H1 (cell line): ENCODE data around the gene CAMTA1.

Experiments used
- HDAC6 ChIP-seq: IDR thresholded peaks from one replicate; pipeline ENCODE4 v1.7.1; 2012; ENCODE audit warnings: low read depth, mild to moderate bottlenecking, inconsistent platforms, low read length, moderate library complexity
- POLR2A ChIP-seq, 2 experiments: IDR thresholded peaks; 1 replicate in 1 of 2; 2 replicates in 1 of 2; pipeline ENCODE4 v1.6.1; 2011; ENCODE audit warnings: low read depth in 2 of 2, low read length in 2 of 2, mild to moderate bottlenecking in 2 of 2; ENCODE audit errors: control extremely low read depth in 1 of 2
- SP2 ChIP-seq: IDR thresholded peaks from 2 replicates; pipeline ENCODE4 v1.6.1; 2012; ENCODE audit warnings: mild to moderate bottlenecking, low read length, inconsistent platforms
- TEAD4 ChIP-seq: IDR thresholded peaks from 2 replicates; pipeline ENCODE4 v1.6.1; 2012; ENCODE audit warnings: low read depth, low read length, inconsistent platforms, mixed read lengths
- TF ChIP-seq, protein P1 (sequence below), 3 experiments: IDR thresholded peaks; 1 replicate in 2 of 3; 2 replicates in 1 of 3; pipeline versions ENCODE4 v1.5.1 to v1.6.1; 2011; ENCODE audit warnings: low read length in 3 of 3, mild to moderate bottlenecking in 3 of 3, inconsistent platforms in 2 of 3, low read depth in 1 of 3, moderate library complexity in 1 of 3; ENCODE audit not compliant: insufficient read depth in 1 of 3; ENCODE audit errors: control extremely low read depth in 1 of 3
- TF ChIP-seq, protein P2 (sequence below): IDR thresholded peaks from 2 replicates; pipeline ENCODE4 v1.6.1; 2011; ENCODE audit warnings: low read length, improper control_type of control experiment

DNA sequence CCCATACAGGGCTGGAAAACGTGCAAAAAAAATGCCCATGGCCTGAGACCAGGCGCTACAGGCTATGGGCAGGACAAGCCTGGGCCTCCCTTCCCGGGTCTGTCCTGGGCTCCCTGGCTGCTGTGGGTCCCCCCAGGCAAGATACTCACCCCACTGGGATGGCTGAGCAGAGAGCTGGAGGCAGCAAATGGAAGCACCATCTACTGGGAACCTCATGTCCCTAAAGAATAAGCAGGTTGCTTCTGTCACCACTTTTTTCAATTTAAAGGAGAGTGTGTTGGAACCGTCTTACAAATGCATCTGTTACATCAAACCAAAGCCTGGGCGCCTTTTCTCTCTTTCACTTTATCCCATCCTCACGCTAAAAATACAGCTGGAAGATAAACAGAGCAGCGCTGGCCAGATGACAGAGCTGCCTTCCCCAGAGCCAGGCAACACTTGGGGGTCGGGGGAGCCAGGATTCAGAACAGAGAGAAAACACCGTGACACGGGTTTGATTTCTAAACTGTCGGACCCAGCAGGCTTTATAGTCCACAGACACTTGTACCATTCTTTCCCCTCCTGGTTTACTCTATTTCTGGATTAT, 723.8 kb downstream of the CAMTA1 start:
- TF ChIP-seq, protein P1, sequence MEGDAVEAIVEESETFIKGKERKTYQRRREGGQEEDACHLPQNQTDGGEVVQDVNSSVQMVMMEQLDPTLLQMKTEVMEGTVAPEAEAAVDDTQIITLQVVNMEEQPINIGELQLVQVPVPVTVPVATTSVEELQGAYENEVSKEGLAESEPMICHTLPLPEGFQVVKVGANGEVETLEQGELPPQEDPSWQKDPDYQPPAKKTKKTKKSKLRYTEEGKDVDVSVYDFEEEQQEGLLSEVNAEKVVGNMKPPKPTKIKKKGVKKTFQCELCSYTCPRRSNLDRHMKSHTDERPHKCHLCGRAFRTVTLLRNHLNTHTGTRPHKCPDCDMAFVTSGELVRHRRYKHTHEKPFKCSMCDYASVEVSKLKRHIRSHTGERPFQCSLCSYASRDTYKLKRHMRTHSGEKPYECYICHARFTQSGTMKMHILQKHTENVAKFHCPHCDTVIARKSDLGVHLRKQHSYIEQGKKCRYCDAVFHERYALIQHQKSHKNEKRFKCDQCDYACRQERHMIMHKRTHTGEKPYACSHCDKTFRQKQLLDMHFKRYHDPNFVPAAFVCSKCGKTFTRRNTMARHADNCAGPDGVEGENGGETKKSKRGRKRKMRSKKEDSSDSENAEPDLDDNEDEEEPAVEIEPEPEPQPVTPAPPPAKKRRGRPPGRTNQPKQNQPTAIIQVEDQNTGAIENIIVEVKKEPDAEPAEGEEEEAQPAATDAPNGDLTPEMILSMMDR (IDR thresholded peaks at IDR 0.05; ENCODE audit: control extremely low read depth in 1 of 3, insufficient read depth in 1 of 3, low read depth in 1 of 3, low read length in 3 of 3) = no peak
- TF ChIP-seq, protein P2, sequence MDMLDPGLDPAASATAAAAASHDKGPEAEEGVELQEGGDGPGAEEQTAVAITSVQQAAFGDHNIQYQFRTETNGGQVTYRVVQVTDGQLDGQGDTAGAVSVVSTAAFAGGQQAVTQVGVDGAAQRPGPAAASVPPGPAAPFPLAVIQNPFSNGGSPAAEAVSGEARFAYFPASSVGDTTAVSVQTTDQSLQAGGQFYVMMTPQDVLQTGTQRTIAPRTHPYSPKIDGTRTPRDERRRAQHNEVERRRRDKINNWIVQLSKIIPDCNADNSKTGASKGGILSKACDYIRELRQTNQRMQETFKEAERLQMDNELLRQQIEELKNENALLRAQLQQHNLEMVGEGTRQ = no peak
- TF ChIP-seq HDAC6 = no peak
- TF ChIP-seq POLR2A (IDR thresholded peaks at IDR 0.05; ENCODE audit: control extremely low read depth in 1 of 2, low read depth in 2 of 2, low read length in 2 of 2) = no peak
- no peak for TF ChIP-seq TEAD4
- TF ChIP-seq SP2 = no peak
